Left ventricle myocardium superior (tissue), 1 donor: ENCODE results near the gene FRMD4A. TPM values are rescaled to one million over a fixed set of nuclear protein-coding genes. Genes with fewer than 3 reads are reported as not detected.

ENCODE experiments used
- ATAC-seq: fragments of 200-7000 bp; cut with Tn5 transposase; one replicate; pipeline ENCODE4 v1.9.1; 2020; ENCODE audit warnings: mild to moderate bottlenecking, moderate library complexity
- DNase-seq: peaks from one replicate; pipeline ENCODE4 v3.0.0-alpha.2; 2020
- intact Hi-C: fragments of 100-400 bp; cut with micrococcal nuclease; formaldehyde crosslinking; loops from one replicate; pipeline ENCODE4 v1.11.0; 2022
- total RNA-seq: library from RNA; stranded (reverse); fragmentation: NEBNext Ultra II Directional; extraction: Animal tissue kit (Norgen Biotek cat#: 25700); gene quantifications from one replicate; pipeline ENCODE4 v1.2.1, GENCODE V29; 2021
- donor health status: DM: no; HTN: yes; CAD: no; lungs with severe emphysema.

The FRMD4A gene
- total RNA-seq, 1 donor from 2014 or later, result 43.3 TPM

DNA sequence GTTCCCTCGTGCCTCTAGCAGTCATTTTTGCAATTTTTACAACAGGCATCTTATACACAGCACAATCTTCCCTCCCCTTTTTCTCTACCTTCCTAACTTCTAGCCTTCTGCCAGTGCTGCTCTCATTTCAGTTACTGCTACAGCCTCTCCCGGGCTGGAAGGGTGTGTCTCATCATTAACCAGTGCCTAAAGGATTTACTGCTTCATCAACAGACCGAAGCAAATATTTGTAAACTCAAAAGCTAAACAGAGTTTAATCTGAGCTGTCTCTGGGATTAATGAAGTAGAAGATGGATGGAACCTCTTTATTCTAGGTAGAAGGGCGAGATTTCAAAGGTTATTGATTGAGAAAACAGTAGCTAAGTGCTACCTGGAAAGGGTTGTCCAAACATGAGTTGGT lies 649.6 kb downstream of the FRMD4A start:
- ATAC-seq (no peak), DNase-seq (no peak)
- intact Hi-C loops, result no loop called here

DNA sequence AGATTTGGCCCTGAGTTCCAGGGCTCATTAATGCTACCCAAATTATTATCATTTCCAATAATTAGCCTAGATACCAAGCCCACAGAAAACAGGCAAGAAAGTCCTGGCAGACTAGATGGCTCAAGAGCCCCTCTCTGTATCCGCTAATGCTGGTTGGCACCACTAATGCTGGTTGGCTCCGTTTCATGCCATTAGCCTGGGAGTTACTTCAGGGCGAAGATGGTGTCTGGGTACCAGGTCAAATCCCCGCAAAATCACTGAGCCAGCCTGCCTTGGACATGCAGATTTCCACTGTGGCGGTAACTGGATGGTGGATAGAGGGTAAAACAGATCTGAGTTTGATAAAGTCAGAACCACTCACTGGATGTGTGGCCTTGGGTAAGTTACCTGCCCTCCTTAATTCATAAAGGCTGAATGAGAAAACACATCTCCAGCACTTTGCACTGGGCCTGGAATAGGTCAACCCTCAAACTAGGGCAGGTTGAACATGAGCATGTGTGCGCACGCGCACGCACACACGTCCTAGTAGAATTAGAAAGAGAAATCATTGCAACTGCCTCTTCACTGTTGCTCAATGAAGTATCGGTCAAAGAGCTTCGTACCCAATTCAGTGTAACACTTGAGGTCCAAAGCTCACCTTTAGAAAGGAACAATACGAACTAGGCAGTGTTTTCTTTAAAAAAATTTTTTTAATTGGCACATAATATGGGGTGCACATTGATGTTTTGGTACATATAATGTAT lies 652.5 kb downstream of the FRMD4A start:
- DNase-seq, result no peak
- ATAC-seq, result no peak
- intact Hi-C loops, result loop anchor here (10.0 kb wide), 1 partner anchor 47 kb away; no protein-coding TSS in a partner anchor

DNA sequence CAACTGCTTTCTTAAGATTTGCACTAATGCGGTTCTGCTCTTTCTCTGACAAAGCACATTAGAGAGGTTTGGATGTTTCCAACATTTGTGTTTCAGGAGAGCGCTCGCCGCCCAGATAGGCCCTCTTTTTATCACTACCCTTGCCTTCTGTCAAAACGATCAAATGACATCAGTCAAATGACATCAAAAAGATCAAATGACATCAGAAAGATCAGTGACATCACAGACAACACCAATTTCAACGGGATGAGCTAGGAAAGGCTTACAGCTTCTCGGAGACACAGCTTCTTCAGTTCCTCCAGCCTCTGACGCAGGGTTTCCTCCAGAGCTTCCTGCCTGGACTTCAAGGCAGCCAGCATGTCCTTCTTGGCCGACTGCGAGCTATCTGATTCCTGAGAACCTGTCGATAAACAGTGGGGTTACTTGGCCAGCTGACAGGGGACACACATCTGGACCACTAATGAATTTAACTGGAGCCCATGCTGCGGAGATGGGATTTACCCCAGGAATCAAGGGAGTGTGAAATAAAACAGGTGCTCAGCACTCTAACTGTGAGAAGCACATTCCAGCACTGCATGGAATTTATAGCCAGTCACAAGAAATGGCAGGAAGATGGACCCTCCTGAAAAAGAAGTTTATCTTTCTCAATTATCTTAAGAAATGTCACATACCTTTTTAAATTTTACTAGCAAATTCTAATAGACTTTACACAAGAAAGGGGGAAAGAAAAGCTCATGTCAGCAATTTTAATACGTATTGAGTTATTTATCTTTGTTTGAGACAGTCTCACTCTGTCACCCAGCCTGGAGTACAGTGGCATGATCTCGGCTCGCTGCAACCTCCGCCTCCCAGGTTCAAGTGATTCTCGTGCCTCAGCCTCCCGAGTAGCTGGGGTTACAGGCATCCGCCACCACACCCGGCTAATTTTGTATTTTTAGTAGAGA lies 655.8 kb downstream of the FRMD4A start:
- intact Hi-C loops, result loop anchor here (10.0 kb wide), 1 partner anchor 50 kb away; no protein-coding TSS in a partner anchor
- ATAC-seq (peak; percentile 30), DNase-seq (no peak)

DNA sequence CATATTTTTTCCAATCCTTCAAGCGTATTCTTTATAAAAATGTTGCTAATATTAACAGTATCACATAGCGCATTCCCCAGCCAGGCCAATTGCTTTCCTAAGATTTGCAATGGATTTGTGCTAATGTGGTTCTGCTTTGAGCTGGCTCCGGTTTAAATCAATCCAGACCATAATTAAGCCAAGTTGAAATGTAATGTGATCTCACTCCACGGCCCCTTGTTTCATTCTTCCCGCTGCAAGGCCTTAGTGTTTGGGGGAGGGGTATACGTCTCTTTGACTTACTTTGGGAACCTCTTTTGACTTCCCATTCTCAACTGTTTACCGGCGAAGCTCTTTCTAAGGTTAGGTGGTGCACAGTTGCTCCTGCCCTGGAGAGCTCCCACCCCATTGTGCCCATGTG lies 657.6 kb downstream of the FRMD4A start:
- intact Hi-C loops, result loop anchor here (10.0 kb wide), 1 partner anchor 52 kb away; no protein-coding TSS in a partner anchor
- no peak for DNase-seq
- ATAC-seq, result no peak

DNA sequence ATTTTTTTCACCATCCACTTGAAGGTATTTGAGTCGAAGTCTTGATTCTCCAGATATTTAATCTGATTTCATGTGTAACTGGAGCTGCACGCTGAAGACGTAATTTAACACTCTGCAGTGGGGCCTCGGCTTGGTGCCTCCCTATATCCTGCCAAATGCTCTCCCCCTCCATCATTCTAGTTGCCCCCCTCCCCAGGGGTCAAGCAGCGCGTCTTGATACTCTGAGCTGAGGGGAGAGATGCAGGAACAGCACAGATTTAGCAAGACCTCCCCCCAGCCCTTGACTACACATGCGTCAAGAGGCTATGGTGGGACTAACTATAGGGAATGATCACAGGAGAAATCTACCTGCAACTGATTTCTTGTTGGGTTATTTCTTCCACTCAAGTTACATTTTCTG lies 658.2 kb downstream of the FRMD4A start:
- no peak for ATAC-seq
- DNase-seq, result no peak
- intact Hi-C loops, result loop anchor here (10.0 kb wide), 1 partner anchor 52 kb away; no protein-coding TSS in a partner anchor

DNA sequence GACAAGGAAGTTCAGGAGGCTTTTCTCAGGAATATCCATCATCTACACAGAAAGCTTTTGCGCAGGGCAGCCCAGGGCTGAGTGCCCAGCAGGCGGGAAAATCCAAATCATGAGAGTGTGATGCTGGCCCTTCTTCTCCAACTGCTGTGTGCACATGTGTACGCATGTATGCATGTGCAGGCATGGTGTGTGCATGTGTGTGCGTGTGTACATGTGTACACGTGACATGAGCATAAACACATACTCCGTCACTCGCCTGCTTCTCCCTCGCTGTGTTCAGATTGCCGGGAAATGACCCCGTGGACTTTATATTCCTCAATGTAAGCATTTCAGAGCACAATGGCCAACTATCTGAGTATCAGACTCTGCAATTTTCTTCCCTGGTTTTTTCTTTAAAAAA lies 658.8 kb downstream of the FRMD4A start:
- ATAC-seq (no peak), DNase-seq (no peak)
- intact Hi-C loops, result loop anchor here (10.0 kb wide), 1 partner anchor 53 kb away; no protein-coding TSS in a partner anchor

DNA sequence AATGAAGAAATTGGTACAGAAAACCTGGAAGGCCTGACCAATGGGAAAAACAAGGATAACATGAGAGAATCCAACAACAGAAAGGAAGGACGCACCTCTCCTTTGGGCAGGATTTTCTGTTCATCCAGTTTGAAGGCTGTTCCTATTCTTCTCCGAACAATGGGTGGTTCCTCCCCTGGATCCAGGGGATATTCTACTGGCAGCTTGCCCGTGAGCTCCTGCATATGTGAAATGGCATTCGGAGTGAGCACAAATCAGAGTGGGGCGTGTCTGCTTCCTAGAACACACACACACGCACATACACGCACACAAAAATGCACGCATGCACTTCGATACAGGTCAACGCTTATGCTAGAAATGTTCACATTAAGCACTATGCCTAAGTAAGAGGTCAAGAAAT lies 660.4 kb downstream of the FRMD4A start:
- intact Hi-C loops, result loop anchor here (10.0 kb wide), 1 partner anchor 54 kb away; no protein-coding TSS in a partner anchor
- no peak for DNase-seq
- ATAC-seq, result no peak

DNA sequence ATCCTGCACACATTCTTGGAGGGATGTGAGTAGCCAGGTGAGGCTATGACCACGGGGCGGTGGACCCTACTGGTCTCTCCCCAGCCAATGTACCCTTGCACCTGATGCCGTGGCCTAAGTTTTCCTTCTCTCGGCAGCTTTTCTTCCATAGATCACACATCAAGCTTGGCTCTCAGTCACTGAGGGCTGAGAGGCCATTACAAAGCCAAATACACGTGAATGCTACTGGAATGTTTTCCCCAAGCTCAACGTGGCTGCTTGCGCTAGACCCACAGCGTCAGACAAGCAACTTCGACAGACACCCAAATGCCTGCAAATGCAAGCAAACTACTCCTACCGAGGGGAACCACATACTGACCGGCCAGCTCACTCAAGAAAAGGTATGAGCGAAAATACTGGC lies 660.8 kb downstream of the FRMD4A start:
- DNase-seq (no peak), ATAC-seq (no peak)
- intact Hi-C loops, result loop anchor here (10.0 kb wide), 1 partner anchor 55 kb away; no protein-coding TSS in a partner anchor

DNA sequence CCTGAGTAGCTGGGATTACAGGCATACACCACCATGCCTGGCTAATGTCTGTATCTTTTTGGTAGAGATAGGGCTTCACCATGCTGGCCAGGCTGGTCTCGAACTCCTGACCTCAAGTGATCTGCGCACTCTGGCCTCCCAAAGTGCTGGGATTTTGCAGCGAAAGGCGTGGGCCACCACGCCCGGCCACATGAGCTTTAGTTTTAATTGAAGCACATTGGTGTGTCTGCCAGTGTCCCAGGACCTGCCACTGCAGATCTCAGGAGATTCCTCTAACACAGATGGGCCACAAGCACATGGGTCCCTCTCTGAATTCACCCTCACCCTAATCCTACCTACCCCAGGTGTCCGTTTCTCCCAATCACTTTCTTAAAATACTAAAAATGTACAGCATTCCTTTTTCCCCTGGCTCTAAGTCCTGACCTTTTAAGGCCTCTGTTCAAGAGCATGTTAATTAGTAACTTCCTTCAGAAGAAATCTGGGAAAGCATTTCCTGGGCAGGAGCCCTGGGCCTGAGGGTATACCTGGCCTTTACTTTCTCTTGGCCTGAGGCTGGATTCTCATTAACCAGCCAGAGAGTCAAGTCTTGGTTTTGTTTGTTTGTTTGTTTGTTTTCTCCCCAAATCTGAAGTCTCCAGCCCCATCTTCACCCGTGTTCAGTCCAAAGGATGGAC lies 661.4 kb downstream of the FRMD4A start:
- ATAC-seq, result no peak
- no peak for DNase-seq
- intact Hi-C loops, result no loop called here

DNA sequence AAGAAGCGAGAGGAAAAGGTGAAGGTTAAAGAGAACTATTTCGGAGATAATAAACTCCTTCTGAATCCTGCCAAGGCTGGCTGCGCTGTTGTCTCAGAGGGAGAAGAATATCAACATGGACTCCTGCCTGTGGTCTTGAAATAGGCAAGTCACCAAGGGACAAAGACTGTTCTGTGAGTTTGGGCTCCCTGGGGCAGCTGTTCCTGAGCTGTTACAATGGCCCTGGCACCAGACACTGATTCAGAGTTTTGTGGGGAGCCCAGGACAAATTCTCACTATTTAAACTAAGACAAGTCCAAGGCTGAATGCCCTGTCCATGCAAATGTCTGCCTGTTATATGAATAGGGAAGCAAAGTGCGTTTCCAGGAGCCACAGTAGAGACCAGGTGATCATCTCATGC lies 662.6 kb downstream of the FRMD4A start:
- DNase-seq, result no peak
- no peak for ATAC-seq
- intact Hi-C loops, result no loop called here

DNA sequence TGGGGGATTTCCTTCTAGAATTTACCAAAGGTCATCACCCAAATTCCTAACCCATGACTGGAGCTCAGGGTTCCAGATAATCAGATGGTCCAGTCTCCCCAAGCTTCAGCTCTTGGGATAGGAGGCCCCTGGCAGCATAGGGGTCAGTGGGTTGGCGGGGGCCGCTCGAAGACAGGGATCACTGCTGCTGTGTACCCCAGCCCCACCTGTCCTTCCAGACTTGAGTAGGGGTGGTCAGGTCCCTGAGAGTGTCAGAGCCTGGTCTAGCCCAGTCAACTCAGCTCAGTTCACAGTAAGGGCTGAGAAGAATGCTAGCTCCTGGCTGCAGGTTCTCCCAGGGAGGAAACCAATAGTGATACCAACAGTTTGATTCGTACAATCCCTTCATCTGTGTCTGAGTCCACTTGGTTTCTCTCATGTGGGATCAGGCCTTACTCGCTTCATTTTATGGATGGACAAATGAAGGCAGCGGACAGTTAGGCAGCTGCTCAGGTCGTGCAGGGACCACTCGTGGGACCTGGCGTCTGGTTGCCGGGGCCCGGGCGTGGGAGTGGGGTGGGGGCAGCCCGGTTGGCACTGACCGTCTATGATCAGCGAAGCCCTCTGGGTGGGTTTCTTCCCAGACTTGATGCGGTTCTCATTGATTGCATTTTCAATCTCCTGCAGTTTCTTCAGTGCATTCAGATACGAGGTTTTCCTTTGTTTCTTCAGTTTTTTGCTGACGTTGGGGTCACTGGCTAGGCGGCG lies 665.0 kb downstream of the FRMD4A start:
- intact Hi-C loops, result no loop called here
- no peak for ATAC-seq
- DNase-seq, result no peak

DNA sequence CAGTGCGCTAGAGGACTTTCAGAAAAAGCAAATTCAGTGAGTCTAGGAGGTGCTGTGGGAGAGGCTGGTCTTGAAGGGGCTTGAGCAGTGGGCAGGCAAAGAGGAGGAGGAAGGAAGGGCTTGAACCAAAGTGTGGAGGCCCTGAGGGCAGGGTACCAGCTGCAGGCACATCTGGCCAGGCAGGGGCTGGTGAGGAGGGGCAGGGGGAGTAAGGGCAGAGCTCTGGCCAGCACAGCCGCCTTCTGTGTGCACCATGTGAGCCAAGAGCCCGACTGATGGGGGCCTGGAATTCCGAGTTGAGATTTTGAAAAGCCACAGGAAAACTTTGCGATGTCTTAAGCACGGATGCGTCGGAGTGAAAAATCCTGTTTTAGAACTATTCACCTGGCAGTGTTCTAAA lies 669.5 kb downstream of the FRMD4A start:
- no peak for DNase-seq
- intact Hi-C loops, result loop anchor here (2.0 kb wide), 1 partner anchor 116 kb away; no protein-coding TSS in a partner anchor
- no peak for ATAC-seq

DNA sequence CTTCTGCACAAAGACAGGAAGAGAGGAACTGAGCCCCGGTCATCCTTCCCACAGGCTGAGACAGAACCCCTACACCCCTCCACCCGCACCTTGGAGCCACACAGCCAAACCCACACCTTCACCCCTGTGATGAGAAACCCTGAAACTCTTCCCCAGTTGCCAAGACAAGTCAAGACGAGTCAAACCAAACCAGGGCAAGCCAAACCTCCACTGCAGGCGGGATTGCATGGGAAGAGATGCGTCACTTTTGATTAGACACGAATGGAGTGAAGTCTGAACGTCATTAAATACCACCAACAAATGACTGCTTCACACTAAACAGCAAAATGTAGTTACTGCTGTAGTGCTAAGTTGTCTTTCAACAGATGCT lies 670.2 kb downstream of the FRMD4A start:
- intact Hi-C loops, result loop anchor here (2.0 kb wide), 1 partner anchor 116 kb away; no protein-coding TSS in a partner anchor
- ATAC-seq, result peak; percentile 10
- no peak for DNase-seq

DNA sequence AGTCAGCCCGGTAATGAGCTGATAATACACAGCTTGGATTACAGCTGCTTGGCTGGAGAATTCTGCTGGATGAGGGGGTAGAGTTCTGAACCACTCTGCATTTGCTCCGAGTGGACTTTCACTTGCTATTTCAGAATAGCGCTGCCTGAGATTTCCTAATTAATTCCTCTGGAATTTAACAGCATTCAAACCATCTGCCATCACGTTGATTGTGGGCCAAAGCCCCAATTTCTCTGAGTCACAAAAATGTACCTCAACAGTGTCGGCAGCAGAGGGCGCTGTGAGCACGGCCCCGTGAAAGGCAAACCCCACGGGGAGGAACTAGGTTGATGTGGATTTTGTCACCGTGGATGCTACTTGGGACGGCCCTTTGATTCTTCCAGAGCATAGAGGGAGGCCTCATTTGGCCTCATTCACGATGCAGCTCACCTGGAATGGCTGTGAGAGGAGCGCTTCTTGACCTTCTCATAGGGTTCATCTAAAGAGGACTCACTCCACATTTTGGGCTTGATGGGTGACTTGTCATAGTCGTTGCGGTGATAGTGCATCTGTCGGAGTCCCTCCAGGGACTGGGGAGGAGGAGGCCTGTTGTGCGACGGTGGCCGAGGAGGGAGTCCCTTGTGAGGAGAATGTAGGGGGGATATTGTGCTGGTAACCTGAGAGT lies 670.7 kb downstream of the FRMD4A start:
- intact Hi-C loops, result loop anchor here (2.0 kb wide), 1 partner anchor 117 kb away; no protein-coding TSS in a partner anchor
- peak; percentile 83 for DNase-seq
- peak; percentile 78 for ATAC-seq

DNA sequence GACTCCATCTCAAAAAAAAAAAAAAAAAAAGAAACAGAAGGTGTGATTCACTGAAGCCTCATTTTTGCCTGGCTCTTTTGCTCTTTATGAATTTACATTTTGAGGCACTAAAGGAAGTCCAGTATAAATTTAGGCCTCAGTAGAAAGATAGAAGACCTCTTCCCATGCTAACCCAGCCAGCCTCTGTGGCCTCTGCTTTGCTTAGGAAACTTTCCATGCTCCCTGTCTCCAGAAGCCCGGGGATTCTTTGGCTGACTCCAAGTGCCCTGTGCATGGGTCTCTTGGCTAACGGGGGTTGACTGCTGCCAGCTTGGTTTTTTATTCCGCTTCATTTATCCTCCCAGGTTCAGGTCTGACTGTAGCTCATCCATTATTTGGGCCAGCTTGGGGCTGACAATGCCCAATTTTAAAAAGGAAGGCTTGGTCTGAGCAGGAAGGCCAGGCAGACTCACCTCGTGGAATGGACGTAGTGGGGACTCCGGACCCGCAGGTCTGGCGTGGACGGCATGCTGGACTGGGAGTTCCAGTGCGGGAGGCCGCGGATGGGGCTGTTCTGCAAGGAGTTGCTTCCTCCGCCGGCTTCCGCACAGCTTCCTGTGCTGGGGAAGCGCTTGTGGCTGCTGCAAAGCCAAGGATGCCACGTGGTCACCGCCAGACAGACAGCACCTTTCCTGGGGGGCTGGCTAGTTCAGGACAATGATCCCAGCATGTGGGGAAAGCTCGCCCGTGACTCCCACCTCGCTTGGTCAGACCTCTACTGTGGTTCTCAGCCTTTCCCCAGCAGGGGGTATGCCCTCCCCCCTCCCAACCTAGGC lies 671.6 kb downstream of the FRMD4A start:
- DNase-seq, result peak; percentile 77
- intact Hi-C loops, result no loop called here
- peak; percentile 60 for ATAC-seq

DNA sequence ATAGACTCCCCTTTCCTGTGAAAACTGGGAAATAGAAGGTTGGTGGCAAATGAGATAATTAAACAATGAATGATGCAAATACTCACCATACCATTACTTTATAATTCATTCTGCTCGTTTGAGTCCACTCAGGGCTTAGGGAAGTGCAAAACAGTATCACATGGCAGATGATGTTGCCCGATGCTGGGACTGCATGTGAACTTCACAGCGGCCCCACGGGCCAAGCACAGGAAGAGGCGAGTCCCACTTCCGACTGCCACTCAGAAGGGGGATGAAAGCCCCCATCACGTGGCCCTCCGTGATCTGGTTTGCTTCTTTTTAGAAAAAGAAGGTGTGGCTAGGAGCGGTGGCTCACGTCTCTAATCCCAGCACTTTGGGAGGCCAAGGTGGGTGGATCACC lies 672.5 kb downstream of the FRMD4A start:
- no peak for DNase-seq
- no peak for ATAC-seq
- intact Hi-C loops, result no loop called here

DNA sequence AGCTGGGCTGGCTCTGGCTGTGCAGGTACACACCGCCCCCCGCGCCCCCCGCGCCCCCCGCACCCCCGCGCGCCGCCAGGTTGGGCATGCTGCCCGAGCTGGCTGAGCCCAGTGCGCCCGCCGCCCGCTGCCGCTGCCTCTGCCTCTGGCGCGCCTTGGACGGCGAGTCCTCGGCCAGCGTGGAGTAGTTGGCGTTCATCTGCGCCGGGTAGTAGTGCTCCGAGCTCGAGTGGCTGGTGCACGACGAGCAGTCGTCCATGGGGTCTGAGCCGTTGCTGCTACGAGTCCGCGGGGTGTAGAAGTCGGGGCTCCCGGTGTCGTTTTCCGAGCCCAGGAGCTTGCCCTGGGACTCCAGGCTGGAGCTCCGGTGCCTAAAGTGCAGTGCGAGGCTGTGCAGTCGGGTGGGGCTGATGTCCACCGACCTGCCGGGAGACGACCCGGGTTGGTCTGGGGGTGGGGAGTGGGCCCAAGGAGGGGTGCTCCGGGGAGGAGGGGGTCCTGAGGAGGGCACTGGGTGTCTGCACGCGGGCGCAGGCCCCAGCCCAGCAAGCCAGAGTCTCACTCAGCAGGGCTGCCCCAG lies 673.5 kb downstream of the FRMD4A start:
- intact Hi-C loops, result no loop called here
- no peak for DNase-seq
- ATAC-seq, result no peak
